HepG2 (cell line): ENCODE results near the gene SIMC1. TPM values are rescaled to one million over a fixed set of nuclear protein-coding genes. Genes with fewer than 3 reads are reported as not detected.
"Not testable (repeated sequence)": the region's sequence is repeated elsewhere in the genome, so short reads cannot be mapped to it uniquely, and the experiment has no call there.

Experiments
- ATAC-seq: fragments of 200-7000 bp; cut with Tn5 transposase; 3 replicates; pipeline ENCODE4 v1.9.1; 2020; ENCODE audit warnings: mild to moderate bottlenecking, moderate library complexity
- BruUV-seq: library from RNA; stranded (reverse); fragments of 400-500 nt; replicated peaks from 2 replicates; lab custom pipeline; 2021; lab: Mats Ljungman, UMichigan
- CTCF ChIA-PET: fragments of 300-600 bp; formaldehyde crosslinking; extraction: SDS; loops from one replicate; lab custom pipeline; 2021; ENCODE audit warnings: low total read pairs, inconsistent platforms, low intra/inter-chr PET ratio; lab: Yijun Ruan, JAX
- POLR2A ChIA-PET: fragments of 350-600 bp; sonication (Branson Sonifier 250); formaldehyde crosslinking; loops from one replicate; lab custom pipeline; 2020; ENCODE audit warnings: antibody characterized with exemption, inconsistent platforms; lab: Yijun Ruan, JAX
- DNase-seq: peaks from one replicate; pipeline ENCODE4 v3.0.0-alpha.2; 2015; ENCODE audit warnings: low spot score
- FAIRE-seq: peaks from 3 replicates; lab custom pipeline; 2011; peaks lifted over from hg19 to GRCh38; lab: Jason Lieb, UNC
- H2AFZ ChIP-seq: one replicate; pipeline ENCODE4 v1.6.1; 2011; ENCODE audit warnings: low read length, inconsistent platforms
- H3K27ac ChIP-seq: fragments of 300-600 bp; 3 replicates; pipeline ENCODE4 v1.8.0; 2011; ENCODE audit warnings: mixed run types, mild to moderate bottlenecking, mixed read lengths, low read length, inconsistent platforms; ENCODE audit not compliant: insufficient read depth; ENCODE audit errors: extremely low read length
- H3K27me3 ChIP-seq, 2 experiments: fragments of 200-600 bp in 1 of 2; 2 replicates in 1 of 2; 3 replicates in 1 of 2; pipeline versions ENCODE4 v1.6.0 to v1.8.0; 2011; ENCODE audit warnings: low read length in 2 of 2, mild to moderate bottlenecking in 2 of 2, moderate library complexity in 2 of 2, inconsistent platforms in 1 of 2; ENCODE audit not compliant: insufficient read depth in 2 of 2, control insufficient read depth in 1 of 2
- H3K36me3 ChIP-seq, 2 experiments: fragments of 200-600 bp in 1 of 2; replicated peaks in 1 of 2; 2 replicates in 1 of 2; 3 replicates in 1 of 2; pipeline versions ENCODE4 v1.5.1 to v1.8.0; 2011; ENCODE audit warnings: low read length in 2 of 2, inconsistent platforms in 1 of 2; ENCODE audit not compliant: insufficient read depth in 2 of 2, control insufficient read depth in 1 of 2
- H3K4me1 ChIP-seq: 2 replicates; pipeline ENCODE4 v1.5.1; 2012; ENCODE audit warnings: low read length, inconsistent platforms; ENCODE audit not compliant: insufficient read depth
- H3K4me2 ChIP-seq: 2 replicates; pipeline ENCODE4 v1.6.0; 2011; ENCODE audit warnings: low read depth, low read length, inconsistent platforms
- H3K4me3 ChIP-seq, 3 experiments: fragments of 200-600 bp in 1 of 3; sonication (generic), shearing (Covaris generic) in 1 of 3; replicated peaks in 1 of 3; 2 replicates each; pipeline ENCODE4 v1.5.1; 2011 to 2016; ENCODE audit warnings: low read length in 3 of 3, inconsistent platforms in 2 of 3, low read depth in 2 of 3, mild to moderate bottlenecking in 2 of 3, control low read depth in 1 of 3, mixed read lengths in 1 of 3; ENCODE audit not compliant: insufficient read depth in 1 of 3
- H3K79me2 ChIP-seq: one replicate; pipeline ENCODE4 v1.6.1; 2011; ENCODE audit warnings: low read length, inconsistent platforms; ENCODE audit not compliant: insufficient read depth
- H3K9ac ChIP-seq: 2 replicates; pipeline ENCODE4 v1.6.0; 2011; ENCODE audit warnings: mild to moderate bottlenecking, low read depth, low read length, inconsistent platforms; ENCODE audit not compliant: insufficient read depth
- H3K9me3 ChIP-seq: 2 replicates; pipeline ENCODE4 v1.5.1; 2012; ENCODE audit warnings: mild to moderate bottlenecking, low read length
- H4K20me1 ChIP-seq: 2 replicates; pipeline ENCODE4 v1.6.0; 2011; ENCODE audit warnings: inconsistent platforms, mild to moderate bottlenecking, low read length, moderate library complexity; ENCODE audit not compliant: insufficient read depth
- WGBS: methylation state at CpG from one replicate; pipeline ENCODE4 v1.1.6; 2017; ENCODE audit warnings: low lambda C conversion rate; 5-methylcytosine and 5-hydroxymethylcytosine counted together
- in situ Hi-C: cut with HindIII; loops from 2 replicates; pipeline ENCODE4 v1.10.0; 2017; ENCODE audit warnings: low pct_unique_long_range_greater_than_20kb; ENCODE audit not compliant: extremely low pct_ligation_motif_present
- intact Hi-C: fragments of 100-400 bp; cut with micrococcal nuclease; formaldehyde crosslinking; loops from one replicate; pipeline ENCODE4 v1.10.0; 2022; ENCODE audit not compliant: unreplicated experiment
- polyA plus RNA-seq, 8 experiments: library from polyadenylated mRNA; depleted of rRNA in 3 of 8; stranded (reverse) in 7 of 8; unstranded in 1 of 8; fragments of >200 nt; fragmentation: Illumina TruSeq in 4 of 8; extraction: Trizol in 4 of 8; gene quantifications; 2 replicates each; pipeline versions ENCODE4 v1.2.1 to v1.2.3, GENCODE V29; 2011 to 2016; ENCODE audit warnings: low read depth in 4 of 8, missing spikeins in 1 of 8, mixed read lengths in 1 of 8; ENCODE audit not compliant: insufficient read depth in 1 of 8
- total RNA-seq, 5 experiments: library from RNA; depleted of rRNA; stranded (reverse); fragments of >200 nt; fragmentation: Illumina TruSeq; extraction: Trizol; gene quantifications; 2 replicates each; pipeline ENCODE4 v1.2.3, GENCODE V29; 2016; ENCODE audit warnings: low read depth in 1 of 5

Gene SIMC1
- total and polyA plus RNA-seq, 2 of the 13 experiments (the other 11 are each of a cell fraction or from before 2014, with no cell fraction given) = 5.4 to 6.8 TPM

- in situ Hi-C loops, FAIRE-seq, H3K36me3 ChIP-seq, intact Hi-C loops, ATAC-seq, DNase-seq, CTCF ChIA-PET, H3K79me2 ChIP-seq, H3K4me3 ChIP-seq, H2AFZ ChIP-seq, H3K27ac ChIP-seq, H3K4me1 ChIP-seq, BruUV-seq, POLR2A ChIA-PET, H4K20me1 ChIP-seq, H3K4me2 ChIP-seq, H3K9me3 ChIP-seq, H3K9ac ChIP-seq, H3K27me3 ChIP-seq: not testable (repeated sequence)
- WGBS = 100% methylated on average over 1 of the region's 2 CpGs
Measured at GRCh38 chr5:176244318-176244717, 6.1 kb downstream of the SIMC1 start.

DNA sequence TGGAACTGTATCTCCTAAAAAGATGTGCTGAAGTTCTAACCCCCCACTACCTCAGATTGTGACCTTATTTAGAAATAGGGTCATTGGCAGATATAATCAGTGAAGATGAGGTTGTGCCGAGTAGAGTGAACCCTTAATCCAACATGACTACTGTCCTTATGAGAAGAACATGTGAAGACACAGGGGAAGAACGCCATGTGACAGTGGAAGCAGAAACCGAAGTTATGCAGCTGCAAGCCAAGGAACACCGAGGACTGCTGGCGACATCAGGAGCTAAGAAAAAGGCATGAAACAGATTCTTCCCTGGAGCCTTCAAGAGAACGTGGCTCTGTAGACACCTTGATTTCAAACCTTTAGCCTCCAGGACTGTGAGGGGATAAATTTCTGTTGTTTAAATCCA is 6.8 kb downstream of the SIMC1 start:
- H3K36me3 ChIP-seq, ATAC-seq, H3K9me3 ChIP-seq, intact Hi-C loops, DNase-seq, POLR2A ChIA-PET, H3K4me3 ChIP-seq, H3K4me2 ChIP-seq, H4K20me1 ChIP-seq, H3K27me3 ChIP-seq, CTCF ChIA-PET, H3K4me1 ChIP-seq, in situ Hi-C loops, FAIRE-seq, H3K79me2 ChIP-seq, H3K9ac ChIP-seq, H2AFZ ChIP-seq, H3K27ac ChIP-seq, BruUV-seq: not testable (repeated sequence)
- 80% methylated on average over 5 of the region's 6 CpGs for WGBS

DNA sequence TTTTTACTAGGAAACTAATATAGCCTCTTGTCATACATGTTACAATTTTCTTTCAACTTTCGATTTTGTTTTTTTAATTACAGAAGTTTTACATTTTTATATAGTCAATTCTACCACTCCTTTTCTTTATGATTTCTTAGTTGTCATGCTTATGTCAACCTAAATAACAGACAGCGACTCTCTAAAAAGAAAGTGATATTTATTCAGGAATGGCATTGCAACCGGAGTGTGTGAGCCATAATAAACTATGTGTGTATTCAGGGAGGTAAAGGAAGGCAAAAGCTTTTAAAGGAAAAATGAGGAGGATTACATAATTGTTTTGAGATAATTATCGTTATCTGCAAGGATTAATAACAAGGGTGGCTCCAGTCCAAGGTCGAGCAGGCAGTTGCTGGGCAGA is 7.3 kb downstream of the SIMC1 start:
- H2AFZ ChIP-seq, H3K9ac ChIP-seq, intact Hi-C loops, H3K4me3 ChIP-seq, BruUV-seq, H3K27ac ChIP-seq, POLR2A ChIA-PET, H3K4me2 ChIP-seq, H3K4me1 ChIP-seq, FAIRE-seq, H3K9me3 ChIP-seq, ATAC-seq, in situ Hi-C loops, H3K79me2 ChIP-seq, CTCF ChIA-PET, H4K20me1 ChIP-seq, H3K36me3 ChIP-seq, H3K27me3 ChIP-seq, DNase-seq: not testable (repeated sequence)
- WGBS = 90% methylated on average over 5 of the region's 5 CpGs

DNA sequence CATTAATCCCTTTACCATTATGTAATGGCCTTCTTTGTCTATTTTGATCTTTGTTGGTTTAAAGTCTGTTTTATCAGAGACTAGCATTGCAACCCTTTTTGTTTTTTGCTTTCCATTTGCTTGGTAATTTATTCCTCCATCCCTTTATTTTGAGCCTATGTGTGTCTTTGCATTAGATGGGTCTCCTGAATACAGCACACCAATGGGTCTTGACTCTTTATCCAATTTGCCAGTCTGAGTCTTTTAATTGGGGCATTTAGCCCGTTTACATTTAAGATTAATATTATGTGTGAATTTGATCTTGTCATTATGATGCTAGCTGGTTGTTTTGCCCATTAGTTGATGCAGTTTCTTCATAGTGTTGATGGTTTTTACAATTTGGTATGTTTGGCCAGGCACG is 12.5 kb downstream of the SIMC1 start:
- in situ Hi-C loops, BruUV-seq, H2AFZ ChIP-seq, H3K79me2 ChIP-seq, ATAC-seq, POLR2A ChIA-PET, DNase-seq, H3K4me3 ChIP-seq, intact Hi-C loops, H3K9me3 ChIP-seq, H3K27ac ChIP-seq, H3K4me1 ChIP-seq, H3K27me3 ChIP-seq, CTCF ChIA-PET, H3K9ac ChIP-seq, FAIRE-seq, H3K36me3 ChIP-seq, H3K4me2 ChIP-seq, H4K20me1 ChIP-seq: not testable (repeated sequence)
- 80% methylated on average over 2 of the region's 2 CpGs for WGBS
